Stimulated activated effector memory CD8-positive, alpha-beta T cell treated with anti-CD3 and anti-CD28 coated beads, Interleukin-12 subunit alpha, Interleukin-12 subunit beta, amount 100 ng/mL, for 72 hours (primary cell): ENCODE results near the gene TFCP2.

Experiments
- ATAC-seq: fragments of 150-1000 bp; cut with Tn5 transposase; 2 replicates; pipeline ENCODE4 v1.10.0; 2021
- DNase-seq, 2 donors: peaks; one replicate each; pipeline ENCODE4 v3.0.0; 2021 to 2022; ENCODE audit warnings: low spot score in 2 of 2
- H3K27ac Mint-ChIP-seq: one replicate; pipeline ENCODE4 v1.8.0; 2022; ENCODE audit warnings: mild to moderate bottlenecking, mixed read lengths
- H3K36me3 Mint-ChIP-seq: one replicate; pipeline ENCODE4 v1.8.0; 2022; ENCODE audit warnings: mild to moderate bottlenecking, mixed read lengths
- H3K4me1 Mint-ChIP-seq: one replicate; pipeline ENCODE4 v1.8.0; 2022; ENCODE audit warnings: mixed read lengths
- H3K4me3 Mint-ChIP-seq: one replicate; pipeline ENCODE4 v1.8.0; 2022; ENCODE audit warnings: mild to moderate bottlenecking, mixed read lengths
- H3K9me3 Mint-ChIP-seq: one replicate; pipeline ENCODE4 v1.8.0; 2022; ENCODE audit warnings: mixed read lengths

The TFCP2 gene

GRCh38 chr12:51131745-51132521, 41.0 kb downstream of the TFCP2 start:
- Mint-ChIP-seq H3K27ac (no peak overlapping the region), H3K4me3 (no peak overlapping the region), H3K4me1 (peaks cover 6% of the 10 kb centered on the region), H3K9me3 (no peaks in the 10 kb centered on the region), H3K36me3 (peaks cover 38% of the 10 kb centered on the region)
- no peak for ATAC-seq
- DNase-seq: no peak

- Mint-ChIP-seq H3K27ac (peak overlapping the region; percentile 60), H3K9me3 (no peaks in the 10 kb centered on the region), H3K4me3 (no peak overlapping the region), H3K4me1 (peaks cover 6% of the 10 kb centered on the region), H3K36me3 (peaks cover 41% of the 10 kb centered on the region)
- DNase-seq: no peak
- no peak for ATAC-seq
These were observed 44.0 kb downstream of the TFCP2 start for GRCh38 chr12:51128919-51129318.

- Mint-ChIP-seq H3K4me1 (no peaks in the 10 kb centered on the region), H3K4me3 (no peak overlapping the region), H3K27ac (no peak overlapping the region), H3K9me3 (no peaks in the 10 kb centered on the region), H3K36me3 (peaks cover 31% of the 10 kb centered on the region)
- ATAC-seq: no peak
- DNase-seq: no peak
These were observed 45.7 kb downstream of the TFCP2 start for GRCh38 chr12:51127050-51127729.

- Mint-ChIP-seq H3K36me3 (peaks cover 31% of the 10 kb centered on the region), H3K4me3 (no peak overlapping the region), H3K4me1 (no peaks in the 10 kb centered on the region), H3K27ac (no peak overlapping the region), H3K9me3 (no peaks in the 10 kb centered on the region)
- no peak for ATAC-seq
- DNase-seq: no peak
These were observed 46.6 kb downstream of the TFCP2 start for GRCh38 chr12:51126297-51126696.

- H3K36me3 Mint-ChIP-seq: peaks cover 21% of the 10 kb centered on the region
- H3K27ac Mint-ChIP-seq: peak overlapping the region; percentile 34
- ATAC-seq (no peak), DNase-seq (no peak)
- H3K4me3 Mint-ChIP-seq: no peak overlapping the region
- no peaks in the 10 kb centered on the region for H3K9me3 Mint-ChIP-seq
- no peaks in the 10 kb centered on the region for H3K4me1 Mint-ChIP-seq
These were observed 48.4 kb downstream of the TFCP2 start for GRCh38 chr12:51124504-51124903.

- no peak overlapping the region for H3K4me3 Mint-ChIP-seq
- H3K9me3 Mint-ChIP-seq: no peaks in the 10 kb centered on the region
- DNase-seq: no peak
- peaks cover 17% of the 10 kb centered on the region for H3K36me3 Mint-ChIP-seq
- H3K27ac Mint-ChIP-seq: no peak overlapping the region
- ATAC-seq: no peak
- H3K4me1 Mint-ChIP-seq: peaks cover 8% of the 10 kb centered on the region
These were observed 50.1 kb downstream of the TFCP2 start for GRCh38 chr12:51122844-51123243.

GRCh38 chr12:51118706-51119105, 54.2 kb downstream of the TFCP2 start:
- Mint-ChIP-seq H3K36me3 (peaks cover 38% of the 10 kb centered on the region), H3K4me3 (no peak overlapping the region), H3K9me3 (no peaks in the 10 kb centered on the region), H3K4me1 (peaks cover 8% of the 10 kb centered on the region), H3K27ac (no peak overlapping the region)
- DNase-seq (no peak), ATAC-seq (no peak)

- Mint-ChIP-seq H3K9me3 (no peaks in the 10 kb centered on the region), H3K36me3 (peaks cover 69% of the 10 kb centered on the region), H3K4me1 (peaks cover 8% of the 10 kb centered on the region), H3K4me3 (no peak overlapping the region), H3K27ac (no peak overlapping the region)
- DNase-seq (no peak), ATAC-seq (no peak)
These were observed 57.4 kb downstream of the TFCP2 start for GRCh38 chr12:51115533-51115932.

- Mint-ChIP-seq H3K36me3 (peaks cover 100% of the 10 kb centered on the region), H3K4me1 (peaks cover 5% of the 10 kb centered on the region), H3K27ac (no peak overlapping the region), H3K9me3 (no peaks in the 10 kb centered on the region), H3K4me3 (no peak overlapping the region)
- DNase-seq (no peak), ATAC-seq (no peak)
These were observed 64.8 kb downstream of the TFCP2 start for GRCh38 chr12:51108136-51108535.

- Mint-ChIP-seq H3K4me1 (peaks cover 5% of the 10 kb centered on the region), H3K27ac (peak overlapping the region; percentile 65), H3K36me3 (peaks cover 100% of the 10 kb centered on the region), H3K9me3 (no peaks in the 10 kb centered on the region), H3K4me3 (no peak overlapping the region)
- ATAC-seq (peak; percentile 82), DNase-seq (no peak)
These were observed 69.0 kb downstream of the TFCP2 start for GRCh38 chr12:51103977-51104376.

GRCh38 chr12:51098611-51099010, 74.3 kb downstream of the TFCP2 start:
- peak overlapping the region; percentile 61 for H3K27ac Mint-ChIP-seq
- peaks cover 100% of the 10 kb centered on the region for H3K36me3 Mint-ChIP-seq
- no peak overlapping the region for H3K4me3 Mint-ChIP-seq
- no peaks in the 10 kb centered on the region for H3K9me3 Mint-ChIP-seq
- ATAC-seq: no peak
- DNase-seq: no peak
- no peaks in the 10 kb centered on the region for H3K4me1 Mint-ChIP-seq

- DNase-seq (no peak), ATAC-seq (no peak)
- Mint-ChIP-seq H3K27ac (no peak overlapping the region), H3K9me3 (no peaks in the 10 kb centered on the region), H3K4me3 (no peak overlapping the region), H3K36me3 (peaks cover 55% of the 10 kb centered on the region), H3K4me1 (peaks cover 11% of the 10 kb centered on the region)
These were observed 82.2 kb downstream of the TFCP2 start for GRCh38 chr12:51090705-51091229.

GRCh38 chr12:51087818-51088217, 85.1 kb downstream of the TFCP2 start:
- peak overlapping the region; percentile 0 for H3K27ac Mint-ChIP-seq

GRCh38 chr12:51086933-51087332, 86.0 kb downstream of the TFCP2 start:
- Mint-ChIP-seq H3K27ac (peak overlapping the region; percentile 0), H3K9me3 (no peaks in the 10 kb centered on the region), H3K36me3 (peaks cover 36% of the 10 kb centered on the region), H3K4me1 (peaks cover 30% of the 10 kb centered on the region), H3K4me3 (no peak overlapping the region)
- no peak for DNase-seq
- ATAC-seq: no peak

More at GRCh38 chr12:51087818-51088217, 85.1 kb downstream of the TFCP2 start:
- Mint-ChIP-seq H3K36me3 (peaks cover 37% of the 10 kb centered on the region), H3K4me1 (peaks cover 21% of the 10 kb centered on the region), H3K9me3 (no peaks in the 10 kb centered on the region), H3K4me3 (no peak overlapping the region)
- no peak for DNase-seq
- ATAC-seq: peak; percentile 60

GRCh38 chr12:51085757-51086156, 87.2 kb downstream of the TFCP2 start:
- no peaks in the 10 kb centered on the region for H3K9me3 Mint-ChIP-seq
- DNase-seq (no peak), ATAC-seq (no peak)
- H3K27ac Mint-ChIP-seq: no peak overlapping the region
- H3K4me1 Mint-ChIP-seq: peaks cover 38% of the 10 kb centered on the region
- H3K36me3 Mint-ChIP-seq: peaks cover 26% of the 10 kb centered on the region
- no peak overlapping the region for H3K4me3 Mint-ChIP-seq
